GM18870 (cell line): ENCODE results near the gene NBEA.

Experiments used
- ATAC-seq: cut with Tn5 transposase; IDR thresholded peaks from one replicate; pipeline ENCODE4 v1.9.1; 2021; ENCODE audit warnings: moderate library complexity; ENCODE audit not compliant: unreplicated experiment

The NBEA gene

DNA sequence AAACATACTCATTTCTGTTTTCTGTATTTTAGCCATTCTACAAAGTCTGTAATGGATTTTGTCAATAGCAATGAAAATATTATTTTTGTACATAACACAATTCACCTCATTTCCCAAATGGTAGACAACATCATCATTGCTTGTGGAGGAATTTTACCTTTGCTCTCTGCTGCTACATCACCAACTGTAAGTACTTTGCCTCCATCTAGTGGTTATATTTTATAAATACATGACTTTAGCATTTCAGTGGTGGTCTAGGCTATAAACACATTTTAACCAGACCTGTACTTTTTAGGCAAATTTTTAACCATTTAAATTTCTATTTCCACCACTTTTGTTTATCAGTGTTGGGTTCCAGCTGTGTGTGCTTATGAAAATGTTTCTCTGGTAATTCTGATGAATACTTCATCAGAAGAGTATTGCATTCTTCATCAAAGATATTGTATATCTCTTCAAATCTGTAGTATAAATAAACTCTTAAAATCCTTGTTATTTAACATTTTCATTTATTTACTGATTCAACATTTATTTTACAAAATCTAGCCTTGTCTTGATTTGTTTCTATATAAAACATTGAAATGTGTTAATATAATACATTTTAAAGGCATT is 222.4 kb downstream of the NBEA start:
- ATAC-seq, result peak; percentile 72

GRCh38 chr13:35165205-35165604 is 223.1 kb downstream of the NBEA start:
- no peak for ATAC-seq

- ATAC-seq, result no peak
These were observed 237.4 kb downstream of the NBEA start for GRCh38 chr13:35179494-35179893.

DNA sequence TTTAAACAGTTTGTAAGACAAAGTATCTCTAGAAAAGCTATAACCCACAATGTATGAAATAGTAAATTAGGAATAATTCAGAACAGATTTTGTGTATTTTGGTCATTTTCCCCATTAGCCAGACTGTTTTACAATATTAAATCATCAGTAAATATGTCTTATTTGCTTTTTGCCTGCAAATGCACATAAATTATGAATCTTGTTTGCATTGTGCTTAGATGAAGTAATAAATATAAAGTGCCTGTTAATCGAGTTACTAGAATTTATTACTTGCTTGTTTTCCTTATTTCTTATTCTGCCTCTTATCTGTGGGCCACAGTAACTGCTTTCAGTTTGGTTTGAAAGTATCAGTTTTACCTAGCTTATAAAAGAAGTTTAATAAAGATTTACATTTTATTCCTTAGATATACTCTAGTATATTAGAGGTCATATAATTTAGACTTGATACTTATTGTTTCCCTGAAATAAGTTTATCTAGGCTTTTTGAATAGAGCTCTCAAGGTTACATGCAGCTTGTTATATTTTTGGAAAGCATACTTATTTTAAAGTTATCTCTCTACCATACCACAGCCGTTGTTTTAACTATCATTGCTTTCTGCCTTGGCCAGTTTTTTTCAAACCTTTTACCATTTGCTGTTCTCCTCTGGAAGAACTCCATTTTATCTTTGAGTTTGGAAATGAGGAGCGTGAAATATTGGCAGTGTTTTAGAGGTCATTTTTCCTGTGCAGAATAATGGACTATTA is 238.0 kb downstream of the NBEA start:
- ATAC-seq, result no peak

GRCh38 chr13:35190241-35190640 is 248.2 kb downstream of the NBEA start:
- ATAC-seq, result no peak

DNA sequence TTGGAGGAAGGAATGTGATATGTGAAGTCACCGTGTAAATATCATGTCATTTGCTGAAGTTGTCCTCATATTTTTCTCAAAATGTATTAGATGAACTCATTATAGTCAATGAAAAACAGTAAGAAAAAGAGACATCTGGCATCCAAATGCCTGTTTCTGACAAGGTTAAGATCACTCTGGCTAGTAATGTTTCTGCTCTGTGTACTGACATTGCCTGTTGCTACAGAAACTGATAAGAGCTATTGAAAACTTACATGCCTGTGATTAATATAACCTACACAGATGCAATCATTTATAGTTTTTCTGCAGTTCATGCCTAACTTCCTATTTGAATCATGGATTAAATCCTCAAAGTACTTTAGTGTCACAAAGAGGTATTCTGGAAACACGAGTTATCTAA is 249.8 kb downstream of the NBEA start:
- ATAC-seq, result no peak

- ATAC-seq, result no peak
These were observed 256.6 kb downstream of the NBEA start for GRCh38 chr13:35198613-35199200.

DNA sequence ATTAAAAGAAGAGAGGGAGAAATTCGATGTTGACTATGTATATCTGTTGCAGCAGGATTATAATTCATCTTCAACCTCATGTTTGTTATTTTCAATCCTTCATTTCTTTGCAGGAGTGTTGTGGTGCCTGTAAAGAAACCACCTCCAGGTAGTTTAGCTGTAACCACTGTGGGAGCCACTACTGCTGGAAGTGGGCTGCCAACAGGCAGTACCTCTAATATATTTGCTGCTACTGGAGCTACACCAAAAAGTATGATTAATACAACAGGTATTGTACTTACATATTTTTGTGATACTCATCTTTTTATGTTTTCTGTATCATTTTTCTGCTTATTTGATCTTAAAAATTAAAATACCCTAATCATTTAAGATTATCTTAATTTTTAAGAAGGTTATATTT is 266.5 kb downstream of the NBEA start:
- no peak for ATAC-seq

DNA sequence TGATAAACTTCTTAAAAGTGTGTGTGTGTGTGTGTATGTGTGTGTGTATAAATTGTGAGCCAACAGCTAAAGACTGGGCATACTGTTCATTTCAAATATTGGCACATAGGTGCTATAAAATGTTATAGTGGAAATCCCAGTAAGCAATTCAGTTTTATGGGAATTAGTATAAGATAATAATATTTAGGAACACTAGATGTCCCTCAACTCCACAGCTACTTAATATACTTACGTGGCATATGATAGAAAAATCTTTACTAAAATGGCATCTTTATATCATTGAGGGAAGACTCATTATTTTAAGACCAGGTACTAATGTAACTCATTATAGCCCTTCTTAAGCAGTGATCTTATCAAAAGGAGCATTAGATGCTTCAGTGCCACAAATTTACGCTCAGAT is 268.2 kb downstream of the NBEA start:
- ATAC-seq, result no peak

GRCh38 chr13:35211949-35212348 is 269.9 kb downstream of the NBEA start:
- no peak for ATAC-seq

DNA sequence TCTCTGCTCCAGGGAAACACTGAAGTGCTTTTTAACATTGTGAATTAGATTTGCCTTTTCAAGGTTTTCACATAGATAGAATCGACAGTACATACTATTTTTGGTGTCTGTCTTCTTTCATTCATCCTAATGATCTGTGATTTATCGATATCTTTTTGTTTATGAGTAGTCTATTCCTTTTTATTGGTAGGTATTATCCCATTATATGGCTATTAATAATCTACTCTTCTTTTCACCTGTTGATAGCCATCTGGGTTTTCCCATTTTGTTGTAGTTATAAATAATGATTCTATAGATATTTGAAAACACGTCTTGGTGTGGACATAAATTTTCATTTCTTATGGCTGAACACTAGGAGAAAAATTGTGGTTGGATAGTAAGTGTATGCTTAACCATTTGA is 271.8 kb downstream of the NBEA start:
- no peak for ATAC-seq

DNA sequence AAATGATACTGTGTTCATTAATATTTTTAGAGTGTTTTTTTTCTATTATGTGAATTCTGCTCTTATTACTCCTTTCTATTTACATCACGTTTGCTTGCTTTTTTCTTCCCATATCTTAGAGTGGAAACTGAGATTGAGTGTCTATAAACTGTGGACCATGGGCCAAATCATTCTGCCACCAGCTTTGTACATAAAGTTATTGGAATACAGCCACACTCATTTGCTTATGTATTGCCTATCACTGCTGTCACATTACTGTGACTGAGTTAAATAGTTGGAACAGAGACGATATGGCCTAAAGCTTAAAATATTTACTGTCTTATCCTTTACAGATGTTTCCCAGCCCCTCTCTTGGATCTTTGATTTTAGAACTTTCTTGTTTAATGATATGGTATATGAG is 274.1 kb downstream of the NBEA start:
- ATAC-seq, result no peak

DNA sequence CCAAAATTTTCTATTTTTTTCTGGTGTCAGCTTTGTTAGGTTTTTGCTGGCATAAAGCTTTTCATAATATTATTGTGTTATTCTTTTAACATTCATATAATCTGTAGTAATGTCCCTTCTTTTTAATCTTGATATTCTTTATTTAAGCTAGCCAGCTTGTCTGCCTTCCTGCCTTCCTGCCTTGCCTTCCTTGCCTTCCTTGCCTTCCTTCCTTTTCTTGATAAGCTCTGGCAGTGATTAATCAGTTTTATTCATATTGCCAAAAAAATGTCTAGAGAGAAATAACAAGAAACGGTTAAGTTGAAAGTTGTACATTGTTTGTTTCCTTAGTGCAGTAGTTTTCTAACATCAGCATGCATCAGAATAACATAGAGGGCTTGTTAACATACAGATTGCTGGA is 277.0 kb downstream of the NBEA start:
- no peak for ATAC-seq

DNA sequence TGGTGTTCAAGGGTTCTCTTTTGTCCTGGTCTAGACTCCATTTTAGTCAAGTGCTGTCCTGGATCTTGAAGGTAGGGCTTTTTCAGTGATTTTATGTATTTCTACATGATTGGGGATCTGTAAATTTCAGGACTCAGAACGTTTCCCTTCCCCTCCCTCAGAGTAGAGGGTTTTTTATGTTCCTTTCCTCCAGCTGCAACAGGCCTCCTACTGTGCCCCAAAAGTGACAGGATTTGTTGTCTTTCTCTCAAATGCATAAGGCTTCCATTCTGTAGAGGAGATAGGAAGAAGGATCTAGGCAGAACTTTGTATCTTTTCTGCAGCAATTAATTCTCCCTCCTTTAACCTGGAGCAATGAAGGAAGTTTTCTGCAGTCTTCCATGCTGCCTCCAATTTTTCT is 283.1 kb downstream of the NBEA start:
- no peak for ATAC-seq

DNA sequence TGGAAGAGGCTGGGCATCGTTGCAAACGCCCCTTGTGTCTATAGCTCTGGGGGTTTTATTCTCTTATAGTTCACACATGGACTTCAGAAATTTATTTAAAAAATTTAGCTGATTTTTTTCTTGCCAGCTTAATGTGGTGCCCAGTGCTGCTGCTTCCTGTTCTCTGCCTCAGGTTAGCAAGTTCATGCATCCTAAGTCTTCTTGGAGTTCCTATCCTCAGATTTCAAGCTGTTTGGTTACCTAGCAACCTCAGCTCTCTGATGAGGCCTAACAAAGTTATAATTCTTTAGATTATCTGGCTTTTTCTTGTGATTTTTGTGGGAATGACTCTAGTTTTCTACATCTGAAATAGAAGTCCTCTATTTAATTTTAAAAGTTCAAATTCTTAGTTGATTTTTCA is 283.5 kb downstream of the NBEA start:
- ATAC-seq, result no peak

DNA sequence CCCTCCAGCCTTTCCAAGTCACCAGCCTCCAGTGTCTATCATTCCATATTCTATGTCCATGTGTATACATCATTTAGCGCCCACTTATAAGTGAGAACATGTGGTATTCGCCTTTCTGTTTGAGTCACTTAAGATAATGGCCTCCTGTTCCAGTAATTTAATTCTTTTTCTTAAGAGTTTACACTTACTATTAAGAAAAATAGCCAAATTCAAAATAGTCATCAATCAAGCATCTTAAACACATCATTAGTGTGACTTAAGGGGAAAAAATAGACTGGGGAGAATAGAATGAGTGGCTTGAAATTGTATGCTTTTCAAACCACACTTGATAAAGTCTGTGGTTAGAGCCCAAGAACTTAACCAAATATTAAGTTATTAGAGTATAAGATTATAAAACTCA is 286.5 kb downstream of the NBEA start:
- no peak for ATAC-seq

GRCh38 chr13:35231426-35231825 is 289.4 kb downstream of the NBEA start:
- ATAC-seq, result no peak

DNA sequence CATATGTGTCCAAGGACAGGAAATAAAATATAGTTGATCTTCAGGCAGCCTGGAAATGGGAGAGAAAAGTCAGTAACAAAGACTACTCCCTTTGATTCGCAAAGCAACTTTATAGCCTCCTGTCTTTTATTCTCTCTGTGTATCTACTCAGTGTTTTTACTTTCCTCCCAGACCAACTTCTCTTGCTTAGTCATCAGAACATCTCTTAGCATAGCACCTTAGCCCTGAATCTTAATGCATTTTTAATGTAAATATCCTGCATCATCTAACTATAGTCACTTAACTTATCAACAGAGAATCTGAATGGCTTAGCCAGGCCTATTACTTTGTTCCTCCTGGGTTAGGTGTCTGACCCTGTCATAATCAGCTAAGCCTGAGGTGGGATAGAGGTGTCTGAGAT is 296.2 kb downstream of the NBEA start:
- ATAC-seq, result no peak

DNA sequence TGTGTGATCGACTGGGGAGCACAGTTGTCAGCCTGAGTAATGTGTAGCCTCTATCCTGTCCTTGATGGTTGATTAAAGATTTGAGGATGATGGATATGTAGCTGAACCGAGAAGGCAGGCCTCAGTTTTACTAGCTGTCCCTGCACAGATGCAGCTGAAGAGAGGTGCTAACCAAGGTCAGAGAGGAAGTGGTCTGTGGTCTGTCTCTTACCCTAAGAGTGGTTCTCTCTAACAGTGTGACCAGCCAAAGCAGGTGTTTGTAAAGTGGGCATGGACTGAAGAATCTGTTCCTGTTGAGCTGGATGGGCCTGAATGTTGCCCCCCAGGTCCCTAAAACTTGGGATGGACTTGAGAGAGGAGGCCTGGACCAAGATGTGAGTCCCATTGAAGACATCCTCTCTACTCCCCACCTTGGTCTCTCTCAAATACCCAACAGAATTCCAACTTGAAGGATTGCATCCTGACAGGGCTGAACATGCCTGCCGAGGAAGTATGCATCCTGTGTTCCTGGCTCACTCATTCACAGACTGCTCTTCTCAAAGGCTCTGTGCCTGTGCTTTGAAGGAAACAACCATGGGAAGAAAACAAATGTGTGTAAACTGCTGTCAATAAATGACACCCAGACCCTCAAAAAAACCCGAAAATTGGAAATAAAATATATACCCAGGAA is 310.6 kb downstream of the NBEA start:
- ATAC-seq, result peak; percentile 95

DNA sequence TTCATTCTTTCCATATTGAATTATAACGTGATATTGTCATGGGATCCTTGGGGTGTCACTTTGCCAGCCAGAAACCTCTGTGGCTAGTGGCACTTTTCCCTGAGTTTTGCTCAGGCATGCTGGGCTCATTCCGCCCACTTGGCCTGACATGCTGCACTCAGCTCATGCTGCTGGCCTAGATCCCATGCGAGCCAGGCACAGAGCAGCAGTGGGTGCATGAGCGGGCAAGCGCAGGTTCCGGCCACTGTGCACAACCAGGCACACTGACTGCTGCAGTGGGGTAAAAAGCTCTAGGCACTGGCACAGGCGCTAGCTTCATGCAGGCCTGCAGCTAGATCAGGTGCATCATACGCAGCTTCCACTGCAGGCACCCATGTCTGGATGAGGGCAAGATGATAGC is 313.2 kb downstream of the NBEA start:
- ATAC-seq, result no peak

DNA sequence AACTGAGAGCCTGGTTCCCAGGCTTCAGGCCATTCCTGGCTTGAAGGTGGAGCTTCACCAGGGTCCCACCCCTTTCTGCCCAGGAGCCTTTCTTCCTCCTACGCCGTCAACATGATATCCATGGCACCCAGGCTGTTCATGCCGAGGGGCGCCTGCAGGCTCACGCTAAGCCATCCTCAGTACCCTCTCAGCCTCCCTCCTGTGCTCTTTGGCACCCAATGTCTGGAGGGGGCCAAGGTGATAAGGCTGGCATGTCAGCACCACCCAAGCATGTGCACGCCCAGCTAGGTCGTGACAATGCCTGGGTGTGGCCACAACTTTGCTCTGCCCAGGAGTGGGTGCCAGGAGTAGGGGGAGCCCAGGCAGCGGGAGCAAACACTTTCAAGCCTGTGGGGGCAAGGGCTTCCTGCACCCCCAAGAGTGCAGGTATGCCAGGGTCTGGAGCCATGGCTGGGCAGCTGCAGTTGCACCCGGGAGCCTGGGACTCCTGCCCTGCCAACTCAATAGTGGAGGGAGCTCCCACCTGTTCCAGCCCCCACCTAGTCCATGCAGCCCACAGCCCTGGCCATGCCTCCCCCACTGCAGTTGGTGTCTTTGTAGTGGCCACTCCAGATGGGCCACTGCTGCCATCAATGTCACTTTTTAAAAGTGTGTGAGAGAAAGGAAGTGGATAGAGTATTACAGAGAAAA is 314.5 kb downstream of the NBEA start:
- ATAC-seq, result no peak
